Fibroblast of skin of right quadriceps (primary cell): Measurements from ENCODE around the gene LY6G6D.

Experiments
- DNase-seq: peaks from one replicate; pipeline ENCODE4 v3.0.0-alpha.2; 2013

The LY6G6D gene

GRCh38 chr6:31765910-31766794 lies 51.0 kb downstream of the LY6G6D start:
- no peak for DNase-seq

DNA sequence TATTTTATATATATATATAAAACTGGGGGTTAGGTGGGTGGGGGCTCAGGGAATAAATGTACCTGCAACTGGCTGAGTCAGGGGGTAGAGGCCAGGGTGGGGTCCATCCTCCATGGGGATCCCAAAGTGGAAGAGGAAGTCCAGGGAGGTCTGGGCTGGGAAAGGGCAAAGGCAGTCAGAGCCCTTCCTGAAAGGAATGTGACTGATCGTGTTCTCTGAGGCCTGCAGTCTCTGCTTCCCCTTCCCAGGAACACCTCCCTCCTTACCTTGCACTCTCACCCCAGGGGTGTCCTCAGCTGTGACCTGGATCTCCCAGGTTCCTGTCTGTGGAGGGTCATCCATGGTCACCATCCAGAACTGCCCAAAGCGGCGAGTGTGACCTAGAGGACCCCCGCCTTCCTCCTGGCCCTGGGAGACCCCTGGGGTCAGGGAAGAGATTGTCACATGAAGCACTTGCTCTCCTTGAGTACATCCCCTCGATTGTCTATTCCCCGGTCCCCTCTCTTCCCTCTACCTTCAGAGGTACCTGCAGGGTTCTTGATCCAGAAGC lies 52.0 kb downstream of the LY6G6D start:
- no peak for DNase-seq
